Stimulated activated CD4-positive, alpha-beta T cell treated with anti-CD3 and anti-CD28 coated beads, Interleukin-1b, Interleukin-23, amount 100 ng/mL, for 1 hour (primary cell): Measurements from ENCODE around the gene OR1K1.
"Not testable (repeated sequence)": the region's sequence is repeated elsewhere in the genome, so short reads cannot be mapped to it uniquely, and the experiment has no call there.

Experiments used
- DNase-seq, 2 donors: peaks; one replicate each; pipeline ENCODE4 v3.0.0-alpha.2; 2020; ENCODE audit warnings: low read depth in 2 of 2

The OR1K1 gene

GRCh38 chr9:122812736-122813135, 12.8 kb downstream of the OR1K1 start:
- no peak for DNase-seq

- DNase-seq = no peak
Measured at GRCh38 chr9:122814545-122814944, 14.6 kb downstream of the OR1K1 start.

DNA sequence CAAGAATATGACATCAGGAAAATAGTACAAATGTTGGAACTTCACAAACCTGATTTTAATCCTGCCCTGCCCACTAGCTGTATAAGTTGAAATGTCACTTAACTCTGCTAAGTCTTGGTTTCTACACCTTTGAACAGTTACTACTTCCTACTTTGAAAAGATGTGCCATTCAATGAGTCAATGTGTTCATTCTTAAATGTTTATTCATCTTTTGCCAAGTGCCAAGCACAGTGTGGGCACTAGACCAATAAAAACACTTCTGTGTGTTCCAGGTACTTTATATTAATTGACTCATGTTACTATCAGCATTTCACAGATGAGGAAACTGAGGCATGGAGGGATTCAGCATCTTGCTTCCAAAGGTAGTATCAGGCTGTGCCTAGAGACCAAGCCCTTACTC, 15.6 kb downstream of the OR1K1 start:
- DNase-seq = no peak

DNA sequence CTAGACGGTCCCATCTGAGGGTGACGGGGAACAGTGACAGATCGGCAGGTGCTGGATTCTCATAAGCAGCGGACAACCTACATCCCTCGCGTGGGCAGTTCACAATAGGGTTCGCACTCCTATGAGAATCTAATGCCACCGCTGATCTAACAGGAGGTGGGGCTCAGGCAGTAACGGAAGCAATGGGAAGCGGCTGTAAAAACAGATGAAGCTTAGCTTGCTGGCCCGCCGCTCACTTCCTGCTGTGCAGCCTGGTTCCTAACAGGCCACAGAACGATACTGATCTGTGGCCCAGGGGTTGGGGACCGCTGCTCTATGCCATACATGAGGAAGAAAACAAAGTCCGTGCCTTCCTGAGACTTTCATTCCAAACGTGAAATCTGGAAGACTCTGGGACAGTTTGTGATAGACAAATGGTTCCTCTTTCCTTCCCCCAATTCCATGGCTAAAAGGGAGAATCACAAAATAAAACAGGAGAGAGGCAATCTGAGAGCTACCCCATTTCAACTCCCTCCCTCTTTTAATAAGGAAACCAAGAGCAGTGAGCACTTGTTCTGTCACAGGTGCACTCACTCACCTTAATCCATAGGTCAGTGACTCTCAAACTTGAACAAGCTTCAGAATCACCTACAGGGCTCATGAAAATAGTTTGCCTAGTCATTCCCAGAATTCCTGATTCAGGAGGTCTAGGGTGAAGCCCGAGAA, 16.4 kb downstream of the OR1K1 start:
- no peak for DNase-seq

- no peak for DNase-seq
Measured at GRCh38 chr9:122819326-122819725, 19.4 kb downstream of the OR1K1 start.

DNA sequence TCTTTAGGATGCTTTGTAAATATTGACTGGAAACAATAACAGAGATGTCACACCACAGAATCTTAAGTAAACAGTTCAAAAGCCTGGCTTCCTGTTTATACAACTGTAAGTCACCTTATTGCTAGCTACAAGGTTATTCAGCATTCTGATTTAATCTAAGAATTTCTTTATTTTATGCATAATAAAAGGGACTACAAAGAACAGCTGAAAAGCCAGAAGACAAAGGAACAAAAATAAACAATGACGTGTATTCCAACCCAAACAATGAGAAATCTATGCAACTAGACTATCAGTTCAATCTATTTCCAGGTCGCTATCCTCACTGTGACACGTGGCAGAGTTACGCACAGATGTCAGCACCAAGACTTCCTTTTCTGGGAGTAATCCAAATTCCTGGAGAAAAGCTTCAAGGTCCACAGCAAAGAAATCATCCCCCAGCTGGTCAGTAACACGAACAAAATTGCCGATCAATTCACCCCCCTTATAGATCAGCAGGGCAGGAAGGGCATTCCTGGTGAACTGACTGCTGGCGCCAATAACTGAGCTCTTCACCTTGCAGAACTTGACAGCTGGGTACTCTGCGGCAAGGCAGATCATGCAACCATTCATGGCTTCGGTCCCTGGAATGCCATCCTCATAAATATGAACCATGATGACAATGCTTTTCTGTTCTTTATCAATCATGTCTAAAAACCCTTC, 20.0 kb downstream of the OR1K1 start:
- DNase-seq = no peak

DNA sequence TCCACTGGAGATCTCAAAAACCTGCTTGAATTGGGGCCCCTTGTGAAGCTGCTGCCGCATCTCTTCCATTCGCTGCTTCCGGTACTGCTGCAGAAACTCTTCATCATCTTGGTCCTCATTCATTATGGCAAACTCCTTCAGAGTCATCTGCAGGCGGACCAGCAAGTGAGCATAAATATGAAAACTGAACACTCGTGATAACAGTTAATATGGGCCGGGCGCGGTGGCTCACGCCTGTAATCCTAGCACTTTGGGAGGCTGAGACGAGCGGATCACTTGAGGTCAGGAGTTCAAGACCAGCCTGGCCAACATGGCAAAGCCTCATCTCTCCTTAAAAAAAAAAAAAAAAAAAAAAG, 20.5 kb downstream of the OR1K1 start:
- DNase-seq = no peak

DNA sequence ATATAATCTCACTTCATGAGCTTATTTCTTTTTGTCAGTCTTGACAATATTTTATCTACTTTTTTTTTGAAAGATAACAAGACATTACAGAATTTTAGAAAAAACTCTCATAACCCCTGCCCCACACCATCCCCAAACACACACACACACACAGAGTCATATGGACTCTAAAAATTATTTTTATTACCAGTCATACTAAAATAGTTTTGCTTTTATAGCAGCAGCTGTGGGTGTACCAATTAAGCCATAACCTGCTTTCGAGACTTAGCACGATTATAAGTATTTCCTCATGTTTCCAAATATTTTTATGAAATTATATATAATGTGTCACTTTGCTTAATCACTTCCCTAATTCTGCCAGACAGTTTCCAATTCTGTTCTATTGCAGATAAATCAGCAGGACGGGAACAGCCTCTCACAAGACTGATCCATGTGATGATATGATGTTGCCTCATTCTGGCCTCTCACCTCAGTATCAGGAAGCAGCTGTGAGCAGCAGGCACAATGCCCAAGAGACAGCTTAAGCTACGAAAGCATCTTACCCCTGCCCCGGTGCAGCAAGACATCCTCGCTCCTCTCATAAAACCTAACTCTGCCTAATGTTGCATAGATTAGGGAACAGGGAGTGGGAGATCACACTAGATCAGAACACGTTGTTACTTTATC, 21.5 kb downstream of the OR1K1 start:
- DNase-seq = no peak

GRCh38 chr9:122822056-122822455, 22.1 kb downstream of the OR1K1 start:
- no peak for DNase-seq

- no peak for DNase-seq
Measured at GRCh38 chr9:122822938-122823337, 23.0 kb downstream of the OR1K1 start.

DNA sequence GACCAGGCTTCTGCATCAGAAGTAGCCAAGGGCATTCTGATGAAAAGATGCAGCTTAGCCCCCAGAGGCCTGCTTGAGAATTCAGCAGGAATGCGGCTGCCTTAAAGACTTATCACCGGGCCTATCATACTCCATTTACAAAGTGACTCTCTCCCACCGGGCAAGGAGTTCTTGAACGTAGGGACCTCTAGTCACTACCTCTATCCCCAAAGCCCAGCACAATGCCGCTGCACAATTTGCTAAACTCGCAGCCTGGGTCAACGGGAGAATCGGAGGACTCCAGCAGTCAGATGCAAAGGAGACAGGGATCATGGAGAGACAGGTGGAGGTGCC, 27.8 kb downstream of the OR1K1 start:
- no peak for DNase-seq

GRCh38 chr9:122828965-122829284, 29.0 kb downstream of the OR1K1 start:
- not testable (repeated sequence) for DNase-seq

DNA sequence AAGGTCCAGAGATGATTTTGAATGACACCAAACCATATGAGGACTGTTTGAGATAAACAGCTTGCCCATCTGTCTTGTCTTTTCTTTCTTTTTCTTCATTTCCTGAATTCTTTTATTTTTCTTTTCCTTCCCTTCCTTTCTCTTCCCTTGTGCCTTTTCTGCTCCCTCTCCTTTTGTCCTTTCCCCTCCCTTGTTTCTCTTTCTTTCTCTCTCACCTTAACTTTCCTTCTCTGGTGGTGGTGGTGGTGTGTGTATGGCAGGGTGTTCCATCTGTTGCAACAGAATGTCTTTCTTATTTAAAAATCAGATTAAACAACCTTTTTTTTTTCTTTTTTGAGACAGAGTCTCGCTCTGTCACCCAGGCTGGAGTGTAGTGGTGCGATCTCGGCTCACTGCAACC, 32.3 kb downstream of the OR1K1 start:
- DNase-seq = no peak

DNA sequence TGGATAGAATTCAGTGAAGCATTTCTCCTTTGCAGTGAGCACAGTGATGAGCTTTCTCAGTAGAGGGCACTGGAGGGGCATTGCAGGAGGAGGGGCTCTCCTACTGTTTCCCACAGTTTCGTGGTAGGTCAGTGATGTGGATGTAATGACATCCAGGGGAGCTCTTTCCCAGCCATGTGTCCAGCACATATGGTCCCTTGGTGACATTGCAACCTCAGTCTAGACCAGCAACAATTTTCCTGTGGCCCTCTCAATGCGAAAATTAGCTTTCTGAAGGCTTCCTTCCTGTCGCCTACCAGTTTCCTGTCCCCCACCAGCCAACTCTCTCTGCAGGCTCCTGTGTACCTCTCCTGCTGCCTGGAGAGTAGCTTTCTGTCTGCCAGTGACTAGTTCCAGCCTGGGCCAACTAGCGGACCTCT, 35.4 kb downstream of the OR1K1 start:
- no peak for DNase-seq

DNA sequence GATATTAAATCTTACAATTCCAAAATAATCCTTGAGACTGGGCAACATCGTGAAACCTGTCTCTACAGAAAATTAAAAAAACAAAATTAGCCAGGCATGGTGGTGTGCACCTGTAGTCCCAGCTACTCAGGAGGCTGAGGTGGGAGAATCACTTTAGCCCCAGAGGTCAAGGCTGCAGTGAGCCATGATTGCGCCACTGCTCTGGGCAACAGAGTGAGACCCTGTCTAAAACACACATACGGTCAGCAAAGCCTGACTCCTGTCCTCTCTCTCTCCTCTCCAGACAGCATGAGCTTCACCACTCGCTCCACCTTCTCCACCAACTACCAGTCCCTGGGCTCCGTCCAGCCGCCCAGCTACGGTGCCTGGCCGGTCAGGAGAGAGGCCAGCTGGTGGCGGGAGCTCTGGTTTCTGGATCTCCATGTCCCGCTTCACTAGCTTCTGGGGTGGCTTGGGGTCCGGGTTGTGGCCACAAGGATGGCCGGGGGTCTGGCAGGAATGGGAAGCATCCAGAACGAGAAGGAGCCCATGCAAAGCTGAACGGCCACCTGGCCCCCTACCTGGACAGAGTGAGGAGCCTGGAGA, 37.4 kb downstream of the OR1K1 start:
- no peak for DNase-seq

DNA sequence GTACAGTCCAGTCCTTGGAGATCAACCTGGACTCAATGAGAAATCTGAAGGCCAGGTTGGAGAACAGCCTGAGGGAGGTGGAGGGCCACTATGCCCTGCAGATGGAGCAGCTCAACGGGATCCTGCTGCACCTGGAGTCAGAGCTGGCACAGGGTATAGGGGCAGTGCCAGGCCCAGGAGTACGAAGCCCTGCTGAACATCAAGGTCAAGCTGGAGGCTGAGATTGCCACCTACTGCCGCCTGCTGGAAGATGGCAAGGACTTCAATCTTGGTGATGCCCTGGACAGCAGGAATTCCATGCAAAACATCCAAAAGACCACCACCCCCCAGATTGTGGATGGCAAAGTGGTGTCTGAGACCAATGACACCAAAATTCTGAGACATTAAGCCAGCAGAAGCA, 38.5 kb downstream of the OR1K1 start:
- DNase-seq = not testable (repeated sequence)

DNA sequence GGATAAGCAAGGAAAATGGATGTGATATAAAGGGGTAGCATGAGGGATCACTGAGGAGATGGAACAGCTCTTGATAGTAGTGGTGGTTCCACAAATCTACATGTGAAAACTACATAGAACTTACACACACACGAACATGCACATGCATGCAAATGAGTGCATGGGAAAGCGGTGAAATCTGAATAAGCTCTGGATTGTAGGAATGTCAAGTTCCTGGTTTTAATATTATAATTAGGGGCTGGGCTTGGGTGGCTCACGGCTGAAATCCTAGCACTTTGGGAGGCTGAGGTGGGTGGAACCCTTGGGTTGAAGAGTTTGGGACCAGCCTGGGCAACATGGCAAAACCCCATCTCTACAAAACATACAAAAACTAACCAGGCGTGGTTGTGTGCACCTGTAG, 41.6 kb downstream of the OR1K1 start:
- no peak for DNase-seq

GRCh38 chr9:122844137-122844536, 44.2 kb downstream of the OR1K1 start:
- no peak for DNase-seq

- DNase-seq = no peak
Measured at GRCh38 chr9:122845116-122845515, 45.2 kb downstream of the OR1K1 start.

DNA sequence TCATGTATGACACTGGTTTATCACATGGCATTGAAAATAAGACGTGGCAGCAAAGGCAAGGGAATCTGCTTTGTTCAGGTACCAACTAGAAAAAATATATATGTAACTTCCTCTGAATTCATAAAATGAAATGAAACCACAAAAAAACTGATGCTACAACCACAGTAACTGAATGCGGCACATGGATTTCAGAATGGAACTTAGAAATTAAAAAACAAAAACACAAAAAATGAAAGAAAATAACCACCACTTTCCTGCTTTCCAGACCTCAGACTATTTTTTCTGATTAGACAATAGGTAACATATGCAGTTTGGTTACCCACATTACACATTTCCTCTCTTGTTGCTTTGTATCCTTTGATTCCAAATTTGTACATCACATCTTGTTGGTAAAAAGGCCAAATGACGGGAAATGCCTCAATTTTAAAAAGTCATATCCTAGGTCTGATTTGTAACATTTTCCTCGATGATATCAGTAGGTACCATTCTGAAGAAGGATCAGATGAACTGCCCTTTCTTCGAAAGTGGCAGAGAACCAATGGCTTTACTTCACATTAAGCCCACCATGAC, 46.5 kb downstream of the OR1K1 start:
- DNase-seq = no peak

- no peak for DNase-seq
Measured at GRCh38 chr9:122848256-122848943, 48.5 kb downstream of the OR1K1 start.
